Mucosa of stomach (tissue), 1 donor: ENCODE measurements around the gene OLFML2B.

Experiments used
- H3K27me3 ChIP-seq: one replicate; pipeline ENCODE4 v1.7.0; 2013; ENCODE audit warnings: mild to moderate bottlenecking, low read length; ENCODE audit not compliant: control insufficient read depth, insufficient read depth
- H3K36me3 ChIP-seq: one replicate; pipeline ENCODE4 v1.7.0; 2013; ENCODE audit warnings: low read length; ENCODE audit not compliant: control insufficient read depth, insufficient read depth
- H3K4me1 ChIP-seq: one replicate; pipeline ENCODE4 v1.7.0; 2013; ENCODE audit warnings: mild to moderate bottlenecking, low read length; ENCODE audit not compliant: control insufficient read depth, insufficient read depth
- H3K4me3 ChIP-seq: one replicate; pipeline ENCODE4 v1.7.0; 2013; ENCODE audit warnings: low read length
- H3K9ac ChIP-seq: one replicate; pipeline ENCODE4 v1.7.0; 2013; ENCODE audit warnings: mild to moderate bottlenecking, low read length, moderate library complexity
- H3K9me3 ChIP-seq: one replicate; pipeline ENCODE4 v1.7.0; 2013; ENCODE audit warnings: mild to moderate bottlenecking, low read length, moderate library complexity; ENCODE audit not compliant: control insufficient read depth
- donor health status: Pancreatic carcinoma.

OLFML2B gene

GRCh38 chr1:161950377-161950776 lies 73.3 kb downstream of the OLFML2B start:
- Histone ChIP-seq H3K4me3 (no peak overlapping the region), H3K36me3 (no peaks in the 10 kb centered on the region), H3K4me1 (no peaks in the 10 kb centered on the region), H3K27me3 (no peaks in the 10 kb centered on the region), H3K9me3 (no peaks in the 10 kb centered on the region), H3K9ac (no peak overlapping the region)

- no peak overlapping the region for H3K9ac ChIP-seq
- no peaks in the 10 kb centered on the region for H3K4me1 ChIP-seq
- H3K36me3 ChIP-seq, result no peaks in the 10 kb centered on the region
- no peak overlapping the region for H3K4me3 ChIP-seq
- H3K27me3 ChIP-seq, result no peaks in the 10 kb centered on the region
- H3K9me3 ChIP-seq, result no peaks in the 10 kb centered on the region
Measured at GRCh38 chr1:161949548-161949947, 74.1 kb downstream of the OLFML2B start.

GRCh38 chr1:161948435-161948834 lies 75.2 kb downstream of the OLFML2B start:
- Histone ChIP-seq H3K9ac (no peak overlapping the region), H3K4me3 (no peak overlapping the region), H3K27me3 (no peaks in the 10 kb centered on the region), H3K36me3 (no peaks in the 10 kb centered on the region), H3K4me1 (no peaks in the 10 kb centered on the region), H3K9me3 (no peaks in the 10 kb centered on the region)

- H3K4me3 ChIP-seq, result no peak overlapping the region
- no peak overlapping the region for H3K9ac ChIP-seq
- no peaks in the 10 kb centered on the region for H3K9me3 ChIP-seq
- H3K4me1 ChIP-seq, result no peaks in the 10 kb centered on the region
- H3K36me3 ChIP-seq, result no peaks in the 10 kb centered on the region
- no peaks in the 10 kb centered on the region for H3K27me3 ChIP-seq
Measured at GRCh38 chr1:161946071-161946987, 77.3 kb downstream of the OLFML2B start.

- H3K9me3 ChIP-seq, result no peaks in the 10 kb centered on the region
- H3K9ac ChIP-seq, result no peak overlapping the region
- H3K27me3 ChIP-seq, result no peaks in the 10 kb centered on the region
- H3K4me3 ChIP-seq, result no peak overlapping the region
- H3K4me1 ChIP-seq, result no peaks in the 10 kb centered on the region
- no peaks in the 10 kb centered on the region for H3K36me3 ChIP-seq
Measured at GRCh38 chr1:161945306-161946060, 78.2 kb downstream of the OLFML2B start.

- no peaks in the 10 kb centered on the region for H3K27me3 ChIP-seq
- no peak overlapping the region for H3K4me3 ChIP-seq
- no peak overlapping the region for H3K9ac ChIP-seq
- H3K9me3 ChIP-seq, result no peaks in the 10 kb centered on the region
- H3K36me3 ChIP-seq, result no peaks in the 10 kb centered on the region
- no peaks in the 10 kb centered on the region for H3K4me1 ChIP-seq
Measured at GRCh38 chr1:161944381-161944780, 79.3 kb downstream of the OLFML2B start.

GRCh38 chr1:161943737-161944136 lies 79.9 kb downstream of the OLFML2B start:
- no peaks in the 10 kb centered on the region for H3K4me1 ChIP-seq
- H3K36me3 ChIP-seq, result no peaks in the 10 kb centered on the region
- no peaks in the 10 kb centered on the region for H3K27me3 ChIP-seq
- no peak overlapping the region for H3K4me3 ChIP-seq
- H3K9ac ChIP-seq, result no peak overlapping the region
- no peaks in the 10 kb centered on the region for H3K9me3 ChIP-seq

- H3K27me3 ChIP-seq, result no peaks in the 10 kb centered on the region
- H3K36me3 ChIP-seq, result no peaks in the 10 kb centered on the region
- no peaks in the 10 kb centered on the region for H3K9me3 ChIP-seq
- H3K4me3 ChIP-seq, result no peak overlapping the region
- H3K9ac ChIP-seq, result no peak overlapping the region
- H3K4me1 ChIP-seq, result no peaks in the 10 kb centered on the region
Measured at GRCh38 chr1:161941726-161942436, 81.8 kb downstream of the OLFML2B start.

GRCh38 chr1:161940866-161941591 lies 82.6 kb downstream of the OLFML2B start:
- H3K9ac ChIP-seq, result no peak overlapping the region
- no peaks in the 10 kb centered on the region for H3K36me3 ChIP-seq
- no peaks in the 10 kb centered on the region for H3K4me1 ChIP-seq
- no peak overlapping the region for H3K4me3 ChIP-seq
- H3K27me3 ChIP-seq, result no peaks in the 10 kb centered on the region
- H3K9me3 ChIP-seq, result no peaks in the 10 kb centered on the region

- no peaks in the 10 kb centered on the region for H3K9me3 ChIP-seq
- no peak overlapping the region for H3K9ac ChIP-seq
- no peaks in the 10 kb centered on the region for H3K36me3 ChIP-seq
- no peaks in the 10 kb centered on the region for H3K4me1 ChIP-seq
- H3K27me3 ChIP-seq, result no peaks in the 10 kb centered on the region
- H3K4me3 ChIP-seq, result no peak overlapping the region
Measured at GRCh38 chr1:161936786-161937185, 86.9 kb downstream of the OLFML2B start.

- Histone ChIP-seq H3K4me1 (no peaks in the 10 kb centered on the region), H3K9ac (no peak overlapping the region), H3K36me3 (no peaks in the 10 kb centered on the region), H3K4me3 (no peak overlapping the region), H3K27me3 (no peaks in the 10 kb centered on the region), H3K9me3 (no peaks in the 10 kb centered on the region)
Measured at GRCh38 chr1:161935264-161935663, 88.4 kb downstream of the OLFML2B start.
